Stimulated activated CD8-positive, alpha-beta memory T cell treated with anti-CD3 and anti-CD28 coated beads, Interleukin-7, amount 100 ng/mL, for 48 hours (primary cell): Measurements from ENCODE around the gene ABHD16A.
"Not testable (repeated sequence)": the region's sequence is repeated elsewhere in the genome, so short reads cannot be mapped to it uniquely, and the experiment has no call there.

Experiments
- DNase-seq, 2 donors: peaks; one replicate each; pipeline ENCODE4 v3.0.0-alpha.2; 2020; ENCODE audit warnings: low read depth in 1 of 2; ENCODE audit errors: extremely low read depth in 1 of 2

The ABHD16A gene

GRCh38 chr6:31715022-31715958 is 12.2 kb upstream of the ABHD16A start, which contains the start of gene LY6G6D:
Gene LY6G6D, plus strand, starts transcription at chr6:31715348. Its CDS starts 8 bp downstream, at chr6:31715356.
- no peak for DNase-seq

GRCh38 chr6:31713991-31714684 is 11.0 kb upstream of the ABHD16A start:
- no peak for DNase-seq

GRCh38 chr6:31713465-31713864 is 10.3 kb upstream of the ABHD16A start:
- DNase-seq: no peak

- no peak for DNase-seq
These were observed 9.2 kb upstream of the ABHD16A start for GRCh38 chr6:31712296-31712695.

GRCh38 chr6:31711233-31711632 is 8.1 kb upstream of the ABHD16A start:
- no peak for DNase-seq

- DNase-seq: no peak
These were observed 7.5 kb upstream of the ABHD16A start for GRCh38 chr6:31710523-31711219.

- not testable (repeated sequence) for DNase-seq
These were observed 6.0 kb upstream of the ABHD16A start for GRCh38 chr6:31709157-31709556.

- DNase-seq: no peak
These were observed 5.1 kb upstream of the ABHD16A start for GRCh38 chr6:31708224-31708623.

- no peak for DNase-seq
These were observed 4.6 kb upstream of the ABHD16A start for GRCh38 chr6:31707701-31708100.

GRCh38 chr6:31706599-31706998 is 3.5 kb upstream of the ABHD16A start, which contains the start of gene LY6G6F:
Gene LY6G6F, plus strand, starts transcription at chr6:31706866. Its CDS starts 41 bp downstream, at chr6:31706907.
- no peak for DNase-seq

- DNase-seq: no peak
These were observed 2.8 kb upstream of the ABHD16A start for GRCh38 chr6:31705931-31706330.

- peak in 1 of 2 donors; percentile 20 for DNase-seq
These were observed 712 bp downstream of the ABHD16A start for GRCh38 chr6:31702405-31702818.

GRCh38 chr6:31701666-31702404 is 1.3 kb downstream of the ABHD16A start:
- DNase-seq: no peak

GRCh38 chr6:31700740-31701401 is 2.3 kb downstream of the ABHD16A start:
- no peak for DNase-seq

GRCh38 chr6:31697555-31697954 is 5.6 kb downstream of the ABHD16A start:
- DNase-seq: no peak

- DNase-seq: no peak
These were observed 9.6 kb downstream of the ABHD16A start for GRCh38 chr6:31693535-31693934.

GRCh38 chr6:31692886-31693285 is 10.2 kb downstream of the ABHD16A start:
- no peak for DNase-seq

GRCh38 chr6:31692353-31692752 is 10.8 kb downstream of the ABHD16A start:
- DNase-seq: no peak

GRCh38 chr6:31691564-31692108 is 11.5 kb downstream of the ABHD16A start:
- DNase-seq: no peak

GRCh38 chr6:31691078-31691463 is 12.1 kb downstream of the ABHD16A start:
- DNase-seq: no peak
